Activated CD8-positive, alpha-beta memory T cell treated with anti-CD3 and anti-CD28 coated beads, Interleukin-2, amount 50 U/mL, for 48 hours (primary cell): ENCODE results near the gene THADA.

Experiments used
- DNase-seq: peaks from one replicate; pipeline ENCODE4 v3.0.0-alpha.2; 2020

THADA gene

DNA sequence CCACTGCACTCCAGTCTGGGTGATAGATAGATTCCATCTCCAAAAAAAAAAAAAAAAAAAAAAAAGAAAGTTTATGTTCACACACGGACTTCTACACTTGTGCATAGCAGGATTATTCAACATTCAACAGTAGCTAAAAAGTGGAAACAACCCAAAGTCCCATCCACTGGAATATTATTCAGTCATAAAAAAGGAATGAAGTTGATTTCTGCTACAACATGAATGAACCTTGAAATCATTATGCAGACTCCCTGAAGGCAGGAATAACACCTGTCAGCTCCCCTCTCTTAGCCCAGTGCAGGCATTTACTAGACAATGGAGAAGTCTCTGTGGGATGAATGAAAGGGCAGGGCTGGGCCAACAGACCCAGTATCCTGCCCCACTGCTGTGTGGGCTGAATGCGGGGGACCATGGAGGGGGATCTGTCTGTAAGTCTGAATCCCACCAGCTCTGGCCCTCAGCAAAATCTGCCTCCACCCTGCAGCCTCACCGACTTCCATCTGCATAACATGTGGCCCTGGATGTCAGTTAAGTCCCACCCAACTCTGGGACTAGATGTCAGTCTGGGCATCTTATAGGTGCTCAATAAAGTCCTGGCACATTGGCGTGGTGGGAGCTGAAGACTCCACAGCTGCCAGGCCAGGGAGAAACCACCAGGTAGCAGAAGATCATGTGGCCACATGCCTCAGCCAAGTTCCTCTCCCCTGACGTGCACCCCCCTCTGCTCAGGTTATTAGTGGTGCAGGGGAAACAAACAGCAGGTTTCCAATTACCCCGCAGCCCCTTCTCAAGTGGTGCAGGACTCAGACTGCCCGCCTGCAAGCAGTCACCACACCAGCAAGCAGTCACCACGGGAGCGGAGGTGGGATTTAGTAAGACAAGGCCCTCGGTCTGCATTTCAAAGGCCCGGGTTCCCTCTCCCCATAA is 378.3 kb downstream of the THADA start:
- DNase-seq, result no peak

DNA sequence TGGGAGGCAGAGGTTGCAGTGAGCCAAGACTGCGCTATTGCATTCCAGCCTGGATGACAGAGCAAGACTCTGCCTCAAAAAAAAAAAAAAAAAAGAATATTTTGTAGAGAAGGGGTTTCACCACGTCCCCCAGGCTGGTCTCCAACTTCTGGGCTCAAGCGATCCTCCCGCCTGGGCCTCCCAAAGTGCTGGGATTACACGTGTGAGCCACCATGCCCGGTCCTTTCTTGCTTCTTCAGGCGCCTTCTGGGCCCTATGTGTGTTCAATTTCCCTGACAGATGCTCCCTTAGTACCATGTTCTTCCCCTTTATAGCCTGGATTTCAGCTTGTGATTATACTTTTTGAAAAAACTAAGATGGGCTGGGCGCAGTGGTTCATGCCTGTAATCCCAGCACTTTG is 379.2 kb downstream of the THADA start:
- no peak for DNase-seq

DNA sequence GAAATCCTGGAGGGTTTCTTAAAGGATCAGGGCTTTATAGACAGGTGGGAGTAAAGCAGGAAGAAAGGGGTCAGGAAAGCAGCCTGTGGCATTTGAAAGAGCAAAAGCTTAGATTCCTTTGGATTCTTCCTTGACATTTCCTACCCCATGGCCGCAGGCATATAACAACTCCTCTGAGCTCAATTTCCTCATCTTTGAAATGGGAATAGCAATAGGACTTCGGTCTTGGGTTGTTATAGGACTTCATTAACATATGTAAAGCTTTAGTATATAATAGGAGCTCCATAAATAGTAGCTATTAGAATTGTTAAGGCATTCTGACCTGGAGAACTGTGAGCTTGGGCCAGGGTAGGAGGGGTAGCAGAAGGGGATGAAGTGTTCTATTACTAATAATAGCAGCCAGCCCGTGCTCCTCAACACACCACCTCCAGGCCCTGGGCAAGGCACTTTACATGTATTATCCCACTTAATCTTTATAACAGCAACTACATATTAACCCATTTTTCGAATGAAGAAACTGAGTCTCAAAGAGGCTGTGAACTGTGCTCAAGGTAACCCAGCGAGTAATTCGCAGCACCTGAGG is 380.1 kb downstream of the THADA start:
- no peak for DNase-seq

DNA sequence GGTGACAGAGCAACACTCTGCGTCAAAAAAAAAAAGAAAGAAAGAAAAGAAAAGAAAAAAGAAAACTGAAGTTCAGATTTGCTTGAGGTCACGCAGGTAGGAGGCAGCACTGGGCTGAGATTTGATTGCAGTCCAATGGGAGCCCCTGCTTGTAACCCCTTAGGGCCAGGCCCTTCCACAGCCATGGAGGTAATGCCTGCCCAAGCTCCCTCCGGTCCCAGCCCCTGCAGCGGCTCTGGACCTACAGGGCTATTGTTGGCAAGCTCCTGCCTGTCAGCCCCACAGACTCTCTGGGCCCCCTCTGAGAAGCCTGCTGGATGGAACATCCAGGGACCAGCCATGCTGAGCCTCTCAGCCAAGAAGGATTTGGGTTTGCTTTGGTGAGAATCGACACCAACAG is 381.6 kb downstream of the THADA start:
- no peak for DNase-seq

DNA sequence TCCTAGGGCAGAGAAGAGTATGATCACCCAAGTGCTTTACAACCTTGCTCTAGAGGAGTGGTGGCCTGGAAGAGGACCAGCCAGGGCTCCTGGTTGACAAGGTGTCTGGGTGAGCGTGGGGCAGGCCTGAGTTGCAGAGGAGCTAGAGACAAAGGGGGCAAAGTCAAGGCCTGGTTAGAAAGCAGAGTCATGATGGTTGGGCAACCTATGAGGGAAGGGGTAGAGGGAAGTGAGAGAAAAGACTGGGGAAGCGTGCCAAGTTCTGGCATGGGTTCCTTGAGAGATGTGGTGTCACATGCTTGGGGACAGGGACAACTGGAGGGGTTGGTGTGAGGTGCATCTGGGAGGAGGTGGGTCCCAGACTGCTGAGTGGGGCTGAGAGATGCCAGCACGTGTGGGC is 382.9 kb downstream of the THADA start:
- DNase-seq, result no peak

DNA sequence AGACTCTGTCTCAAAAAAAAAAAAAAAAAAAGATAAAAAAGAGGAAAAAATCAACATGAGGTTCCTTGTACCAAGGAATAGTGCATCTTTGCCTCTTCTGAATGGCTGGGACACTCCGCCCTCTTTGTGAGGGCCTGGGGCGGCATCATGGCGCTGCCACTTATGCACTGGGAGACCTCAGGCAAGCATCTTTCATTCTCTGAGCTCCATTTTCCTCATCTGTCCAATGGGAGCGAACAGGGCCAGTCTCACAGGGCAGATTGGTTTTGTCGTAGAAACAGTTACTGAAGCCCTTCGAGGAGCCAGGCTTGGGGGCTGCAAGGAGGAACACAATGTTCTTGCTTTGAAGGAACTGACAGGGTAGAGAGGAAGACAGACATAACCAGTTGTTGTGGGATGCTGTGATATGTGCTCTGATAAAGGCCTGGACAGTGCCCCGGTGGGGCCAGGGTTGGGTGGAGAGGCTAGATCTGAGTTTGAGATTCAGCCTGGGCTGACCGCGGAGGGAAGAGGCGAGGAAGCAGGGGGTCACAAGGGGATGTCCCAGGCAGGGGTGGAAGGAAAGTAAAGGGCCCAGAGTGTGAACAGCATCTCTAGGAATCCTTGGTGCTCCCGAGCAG is 383.5 kb downstream of the THADA start:
- DNase-seq, result no peak

DNA sequence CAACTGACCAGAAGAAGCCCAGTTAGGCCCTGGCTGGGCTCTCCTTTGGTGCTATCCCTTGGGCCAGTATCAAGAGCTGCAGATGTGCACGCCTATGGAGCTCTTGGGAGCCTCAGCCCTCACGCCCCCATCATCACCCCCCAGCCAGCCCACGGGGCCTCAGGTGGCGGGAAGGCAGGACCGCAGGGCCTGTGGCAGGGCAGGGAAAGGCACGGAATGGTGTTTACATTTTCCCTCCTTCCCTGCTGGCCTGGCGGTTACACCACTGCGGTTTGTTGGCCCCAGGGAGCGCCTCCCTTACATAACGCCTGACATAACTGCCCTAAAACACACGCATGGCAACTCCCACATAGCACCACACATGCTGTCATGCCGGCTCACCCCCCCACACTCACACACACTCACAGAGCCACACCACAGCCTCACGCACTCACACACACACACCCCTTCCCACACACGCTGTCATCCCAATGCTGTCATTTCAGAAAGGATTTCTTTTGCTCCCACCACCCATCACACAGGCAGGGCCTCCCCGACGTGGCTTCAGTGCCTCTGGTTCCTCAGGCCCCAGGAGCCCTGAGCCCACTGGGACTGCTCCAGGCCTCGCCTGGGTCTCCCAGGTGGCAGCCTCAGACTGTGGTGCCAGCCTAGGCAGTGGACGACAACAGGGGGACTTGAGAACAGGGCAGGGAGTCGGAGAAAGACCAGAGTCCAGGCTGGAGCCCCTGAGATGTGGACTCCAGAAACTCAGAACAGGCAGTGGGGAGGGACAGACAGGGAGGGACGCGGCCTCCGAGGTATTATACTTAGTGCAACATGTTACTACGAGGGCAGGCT is 385.2 kb downstream of the THADA start:
- DNase-seq, result no peak

DNA sequence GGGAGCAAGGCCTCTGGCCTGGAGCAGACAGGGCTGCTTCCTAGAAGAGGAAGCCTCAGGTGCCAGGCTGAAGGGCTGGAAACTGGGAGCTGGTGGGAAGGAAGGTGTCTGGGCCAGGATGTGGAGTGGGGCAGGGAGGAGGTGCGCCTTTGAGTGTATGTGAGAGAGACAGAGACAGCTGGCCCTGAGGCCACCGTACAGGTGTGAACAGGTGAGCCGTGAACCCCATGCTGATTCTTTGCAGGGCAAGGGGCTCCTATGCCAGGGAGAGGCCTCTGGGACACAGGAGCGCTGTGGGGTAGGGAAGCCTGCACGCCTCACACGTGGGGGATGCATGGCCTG is 385.7 kb downstream of the THADA start:
- DNase-seq, result no peak

DNA sequence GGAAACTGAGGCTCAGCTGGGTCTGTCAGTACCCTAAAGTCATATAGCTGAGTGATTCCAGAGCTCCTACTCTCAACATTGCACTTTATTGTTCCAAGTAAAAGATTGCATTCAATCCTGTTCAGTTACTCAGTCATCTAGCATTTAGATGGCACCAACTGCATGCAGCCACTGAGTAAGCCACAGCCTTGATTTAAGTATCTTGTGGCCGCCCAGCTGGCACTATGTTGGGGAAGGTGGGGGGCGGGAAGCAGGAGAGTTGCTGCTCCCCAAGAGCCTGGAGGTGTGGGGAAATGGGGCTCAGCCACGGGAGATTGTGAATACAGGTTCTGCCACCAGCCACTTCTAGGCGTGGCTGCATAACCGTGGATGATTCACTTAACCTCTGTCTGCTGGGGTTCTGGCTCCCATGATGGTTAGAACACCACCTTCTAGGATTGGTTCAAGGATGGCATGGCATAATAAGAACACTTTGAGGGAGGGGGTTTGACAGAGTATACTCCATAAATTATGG is 386.6 kb downstream of the THADA start:
- DNase-seq, result no peak

DNA sequence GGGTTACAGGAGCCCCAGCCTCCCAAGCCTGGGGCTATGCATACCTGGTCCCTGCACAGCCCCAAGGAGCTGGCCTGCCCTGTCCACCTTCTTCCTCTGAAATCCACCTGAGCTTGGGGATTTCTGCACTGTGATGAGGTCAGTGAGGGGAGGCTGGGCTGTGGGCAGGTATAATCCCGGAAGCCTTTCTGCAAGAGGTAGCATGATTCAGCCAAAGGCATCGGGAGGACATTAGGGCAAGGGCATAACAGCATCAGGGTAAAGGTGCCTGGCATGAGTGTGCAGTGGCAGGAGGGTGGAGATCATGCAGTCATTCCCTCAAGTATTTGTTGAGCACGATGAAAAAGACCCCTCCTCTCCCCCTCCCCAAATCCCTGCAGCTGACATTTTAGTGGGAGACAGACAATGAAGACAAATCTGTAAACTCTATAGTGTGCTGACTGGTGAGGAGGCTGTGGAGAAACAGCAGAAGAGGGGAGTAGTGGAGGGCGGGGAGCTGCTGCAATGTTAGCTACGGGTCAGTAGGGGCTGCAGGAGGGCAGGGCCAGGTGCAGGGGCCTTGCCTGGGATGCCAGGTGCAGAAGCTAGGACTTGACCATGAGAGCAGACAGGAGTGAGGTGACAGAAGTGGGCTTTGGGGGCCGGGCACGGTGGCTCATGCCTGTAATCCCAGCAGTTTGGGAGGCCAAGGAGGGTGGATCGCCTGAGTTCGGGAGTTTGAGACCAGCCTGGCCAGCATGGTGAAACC is 388.1 kb downstream of the THADA start:
- no peak for DNase-seq

DNA sequence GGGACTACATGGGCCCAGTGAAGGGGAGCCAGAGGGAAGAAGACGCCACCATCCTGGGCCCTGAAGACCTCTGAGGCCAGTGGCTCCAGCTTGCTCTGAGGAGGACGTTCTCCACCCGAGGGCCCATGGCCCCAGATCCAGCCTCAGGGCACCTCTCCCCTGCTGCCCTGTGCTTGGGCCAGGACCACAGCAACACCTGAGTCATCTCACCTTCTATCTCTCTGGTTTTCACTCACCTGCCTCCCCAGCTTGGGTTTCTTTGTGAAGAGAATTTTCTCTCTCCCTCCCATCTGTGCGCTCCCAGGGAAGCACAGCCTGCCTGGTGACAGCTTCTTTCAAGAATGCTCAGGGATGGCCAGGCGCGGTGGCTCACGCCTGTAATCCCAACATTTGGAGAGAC is 389.2 kb downstream of the THADA start:
- DNase-seq, result no peak

DNA sequence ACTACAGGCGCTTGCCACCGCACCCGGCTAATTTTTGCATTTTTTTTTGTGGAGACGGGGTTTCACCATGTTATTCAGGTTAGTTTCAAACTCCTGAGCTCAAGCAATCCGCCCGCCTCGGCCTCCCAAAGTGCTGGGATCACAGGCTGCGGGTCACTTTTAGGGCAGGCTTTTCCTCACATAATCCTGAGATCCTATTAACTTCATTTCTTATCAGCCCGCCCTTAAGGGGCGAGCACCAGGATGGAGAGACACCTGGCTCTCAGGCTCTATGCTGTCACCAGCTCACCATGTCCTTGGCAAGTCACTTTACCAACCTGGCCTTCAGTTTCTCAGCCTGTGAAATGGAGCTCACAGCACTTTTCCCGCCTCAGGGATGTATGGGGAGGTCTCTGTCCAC is 392.5 kb downstream of the THADA start:
- no peak for DNase-seq

DNA sequence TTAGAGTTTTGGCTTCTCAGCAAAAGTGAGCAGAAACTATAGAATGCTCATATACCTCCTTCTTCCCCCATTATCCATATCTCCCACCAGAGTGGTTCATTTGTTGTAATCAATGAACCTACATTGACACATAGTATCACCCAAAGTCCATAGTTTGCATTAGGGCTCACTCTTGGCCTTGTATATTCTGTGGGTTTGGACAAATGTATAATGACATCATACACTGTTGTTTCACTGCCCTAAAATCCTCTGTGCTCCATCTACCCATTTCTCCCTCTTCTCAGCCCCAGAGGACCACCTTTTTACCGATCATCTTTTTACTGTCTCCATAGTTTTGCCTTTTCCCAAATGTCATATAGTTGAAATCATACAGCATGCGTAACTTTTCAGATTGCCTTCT is 393.5 kb downstream of the THADA start:
- no peak for DNase-seq

DNA sequence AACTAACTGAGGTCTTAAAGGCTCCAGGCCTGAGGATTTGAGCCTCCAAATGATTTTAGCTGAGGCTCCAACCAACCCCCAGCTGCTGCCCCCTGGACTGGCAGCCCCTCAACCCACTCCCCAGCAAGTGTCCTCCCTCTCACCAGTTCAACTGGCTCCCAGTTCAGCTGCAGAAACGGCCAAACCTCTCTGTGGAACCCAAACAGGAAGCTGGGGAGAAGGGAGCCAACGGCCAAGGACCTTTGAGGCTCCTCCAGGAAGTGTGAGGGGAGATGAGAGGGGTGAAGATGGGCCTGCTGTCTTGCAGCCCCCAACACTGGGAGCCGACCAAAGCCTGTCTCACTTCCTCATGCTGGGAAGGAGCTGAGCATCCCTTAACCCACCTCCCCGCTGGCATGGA is 394.3 kb downstream of the THADA start:
- DNase-seq, result no peak

DNA sequence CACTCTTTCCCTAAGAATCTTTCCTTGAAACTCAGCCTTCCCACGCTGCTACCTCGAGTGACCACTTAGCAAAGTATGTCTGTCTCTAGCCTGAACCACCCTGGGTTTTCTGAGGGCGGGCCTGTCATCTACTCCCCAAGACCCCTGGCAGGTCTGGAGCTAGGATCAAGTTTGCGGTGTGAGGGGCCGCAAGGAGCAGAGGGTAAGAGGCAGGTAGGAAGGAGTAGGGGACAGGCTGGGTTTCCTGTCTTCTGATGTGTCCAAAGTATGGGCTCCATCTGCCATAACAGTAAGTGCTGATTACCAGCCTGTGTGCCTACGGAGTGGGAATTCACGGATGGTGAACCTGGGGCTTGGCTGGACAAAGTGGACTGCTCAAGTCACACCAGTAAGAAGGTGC is 394.8 kb downstream of the THADA start:
- DNase-seq, result no peak

DNA sequence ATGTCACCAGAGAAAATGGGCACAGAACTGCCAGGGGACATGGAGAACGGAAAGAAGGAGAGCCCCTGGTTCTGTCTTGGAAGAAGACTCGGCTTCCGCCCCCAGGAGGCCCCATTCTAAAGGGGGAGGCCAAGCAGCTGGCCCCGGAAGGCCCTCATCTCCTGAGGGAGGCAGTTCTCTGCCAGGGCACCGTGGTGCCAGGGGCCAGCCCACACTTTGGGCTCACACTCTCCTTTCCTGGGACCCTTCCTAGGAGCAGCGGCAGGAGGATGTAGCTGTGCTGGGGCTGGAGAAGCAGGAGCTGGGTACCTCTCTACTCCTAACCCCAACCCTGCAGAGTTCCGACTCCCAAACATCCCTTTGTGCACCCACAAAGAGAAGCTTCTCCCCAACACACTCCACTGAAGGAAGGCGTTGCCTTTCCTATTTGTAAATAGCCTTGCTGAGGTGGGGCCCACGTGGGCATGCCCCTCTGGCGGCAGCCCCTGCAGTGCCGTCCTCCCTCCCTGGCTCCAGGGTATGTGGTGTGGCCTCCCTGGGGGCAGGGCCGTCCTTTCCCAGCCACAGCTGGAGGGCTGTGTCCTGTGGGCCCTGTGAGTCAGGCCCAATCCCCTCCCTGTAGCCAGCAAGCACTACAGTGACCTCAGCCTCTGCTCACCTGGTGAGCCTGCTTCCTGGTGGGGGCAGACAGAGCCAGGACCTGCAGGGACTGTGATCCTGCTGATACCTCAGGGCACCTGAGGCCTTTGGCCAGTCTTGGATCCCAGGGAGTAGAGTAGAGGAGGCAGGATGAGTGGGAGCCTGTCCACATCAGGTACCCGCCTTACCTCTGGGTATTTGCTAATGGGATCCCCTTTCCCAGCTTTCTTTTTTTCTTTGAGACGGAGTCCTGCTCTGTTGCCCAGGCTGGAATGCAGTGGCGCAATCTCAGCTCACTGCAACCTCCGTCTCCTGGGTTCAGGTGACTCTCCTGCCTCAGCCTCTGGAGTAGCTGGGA is 396.0 kb downstream of the THADA start:
- DNase-seq, result no peak

DNA sequence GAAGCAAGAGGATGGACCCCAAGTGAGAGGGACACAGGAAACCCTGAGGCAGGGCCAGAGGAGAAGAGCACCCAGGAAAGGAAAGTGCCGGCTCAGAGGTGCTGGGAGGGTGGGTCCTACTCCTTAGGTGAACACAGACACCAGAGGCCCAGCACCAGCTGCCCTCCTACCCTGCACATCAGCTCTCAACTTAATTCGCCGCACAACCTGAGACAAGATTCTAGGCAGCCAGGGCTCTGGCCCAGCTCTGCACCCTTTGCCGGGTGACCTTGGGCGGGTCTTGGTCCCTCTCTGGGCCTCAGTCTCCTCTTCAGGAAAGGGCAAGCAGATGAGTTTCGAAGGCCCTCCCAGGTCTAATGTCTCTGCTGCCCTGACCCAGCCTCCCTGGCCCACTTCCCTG is 397.6 kb downstream of the THADA start:
- no peak for DNase-seq

DNA sequence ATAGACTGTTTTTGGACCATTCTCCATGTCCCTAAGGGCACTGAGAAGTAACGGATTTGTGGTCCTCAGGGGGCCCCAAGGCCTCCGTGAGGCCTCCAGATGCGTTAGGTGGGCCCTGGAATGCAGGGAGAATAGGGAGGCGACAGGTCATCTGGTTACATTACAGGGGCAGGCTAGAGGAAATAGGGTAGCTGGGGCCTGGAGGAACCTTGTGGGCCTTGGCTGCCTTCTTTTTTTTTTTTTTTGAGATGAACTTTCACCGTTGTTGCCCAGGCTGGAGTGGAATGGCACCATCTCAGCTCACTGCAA is 398.3 kb downstream of the THADA start:
- no peak for DNase-seq

DNA sequence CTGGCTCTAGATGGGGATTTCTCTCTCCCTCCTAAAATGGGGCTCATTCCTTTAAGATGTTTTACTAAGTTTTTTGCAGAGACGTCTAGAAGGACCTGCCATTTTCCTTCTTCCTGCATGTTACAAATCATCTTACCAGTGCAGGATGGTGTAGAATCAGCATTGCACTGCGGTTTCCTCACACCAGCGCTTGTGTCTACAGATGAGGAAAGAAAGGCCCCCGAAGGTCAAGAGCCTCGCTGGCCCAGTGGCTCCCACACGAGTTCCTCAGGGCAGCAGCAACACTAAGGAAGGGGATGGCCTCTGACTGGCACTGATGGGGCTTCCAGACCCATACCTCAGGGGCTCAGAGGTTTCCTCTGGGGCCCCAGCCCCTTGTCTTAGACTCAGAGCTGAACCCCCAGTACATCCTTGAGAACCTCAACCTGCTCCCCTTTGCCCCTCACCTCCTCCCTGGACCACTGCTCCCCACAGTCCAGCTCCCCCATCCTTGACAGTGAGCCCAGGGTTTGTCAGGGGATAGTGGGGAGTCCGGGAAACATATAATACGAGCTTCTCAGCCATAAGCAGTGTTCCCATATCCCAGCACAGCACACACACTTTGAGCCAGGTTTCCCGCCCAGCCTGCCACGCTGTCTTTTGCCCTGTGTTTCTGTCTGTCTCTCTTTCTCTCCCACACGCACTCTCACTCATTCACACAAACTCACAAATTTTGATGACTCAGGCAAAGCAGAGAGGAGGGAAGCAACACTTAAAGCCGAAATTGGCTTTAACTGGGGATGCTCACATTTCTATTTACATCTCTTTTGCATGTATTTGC is 398.9 kb downstream of the THADA start:
- DNase-seq, result no peak

DNA sequence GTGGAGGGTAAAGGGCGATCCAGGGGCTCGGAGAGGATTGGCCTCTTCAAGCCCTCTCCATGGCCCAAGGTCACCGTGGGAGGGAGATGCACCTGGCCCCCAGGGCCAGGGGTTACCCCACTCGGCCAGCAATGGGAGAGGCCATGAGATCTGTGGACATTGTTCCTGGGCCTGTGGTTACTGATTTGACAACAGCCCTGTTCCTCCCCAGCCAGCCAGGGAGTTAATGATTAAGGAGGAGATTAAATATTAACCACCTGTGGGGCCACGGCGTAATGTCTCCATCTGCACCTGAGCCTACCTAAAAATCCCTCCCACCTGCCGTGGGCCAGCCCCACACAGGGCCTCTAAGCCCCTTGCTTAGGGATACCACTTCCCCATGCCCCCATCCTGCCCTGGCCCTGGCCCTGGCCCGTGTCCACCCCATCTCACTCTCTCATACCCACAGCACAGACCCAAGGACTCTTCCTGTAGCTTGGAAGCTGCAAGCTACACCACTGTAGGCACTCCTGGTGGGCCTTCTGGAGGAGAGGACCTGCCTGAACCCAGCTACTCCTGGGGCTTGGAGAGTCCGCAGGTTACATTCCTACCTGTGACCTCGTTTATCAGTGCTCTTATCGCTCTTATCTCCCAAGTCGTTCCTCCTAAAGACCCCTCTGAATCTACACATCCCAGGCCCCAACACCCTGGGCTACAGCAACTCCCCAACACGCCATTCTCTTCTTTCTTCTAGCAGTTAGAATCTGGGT is 401.5 kb downstream of the THADA start:
- no peak for DNase-seq
